ENCODE results near the gene KRTAP5-11.
"Not testable (repeated sequence)": the region's sequence is repeated elsewhere in the genome, so short reads cannot be mapped to it uniquely, and the experiment has no call there.

The KRTAP5-11 gene

DNA sequence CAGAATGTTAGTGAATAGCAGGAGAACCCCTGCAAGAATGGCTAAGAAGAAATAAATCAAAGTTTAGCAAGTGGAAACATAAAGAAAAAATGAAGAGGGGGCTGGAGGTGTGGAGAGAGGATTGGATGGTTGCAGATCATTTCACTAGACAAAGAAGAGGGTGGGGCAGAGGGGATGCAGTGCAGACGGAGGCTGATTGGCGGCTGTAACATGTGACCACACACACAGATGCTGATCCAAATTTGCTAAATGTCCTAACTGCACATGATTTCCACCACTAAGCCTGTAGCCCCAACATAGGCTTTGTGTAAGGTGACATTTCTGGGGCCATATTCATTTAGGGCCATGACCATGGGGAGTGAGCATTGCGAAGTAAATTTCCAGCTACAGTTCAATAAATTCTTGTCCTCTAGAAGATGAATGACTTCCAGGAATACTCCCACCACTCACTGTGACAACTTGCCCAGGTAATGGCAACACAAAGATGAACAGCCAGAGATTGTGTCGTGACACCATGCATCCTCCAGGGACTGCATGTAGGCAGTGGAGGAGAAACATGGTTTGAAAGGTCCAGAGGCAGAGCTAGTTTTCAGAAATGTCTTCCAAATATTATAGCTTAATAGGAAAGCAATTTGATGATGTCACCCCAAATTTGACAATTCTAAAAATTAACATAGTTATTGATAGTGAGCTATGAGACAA is 6.8 kb downstream of the KRTAP5-11 start:
- POLR2A ChIA-PET = no interaction called here
- DNase-seq (ENCODE audit: extremely low spot score) = no peak
- no peak for TF ChIP-seq CTBP1 (IDR thresholded peaks at IDR 0.05; ENCODE audit: borderline replicate concordance)
- no peak for TF ChIP-seq SP1 (IDR thresholded peaks at IDR 0.05)
- no peak for TF ChIP-seq ZNF384 (IDR thresholded peaks at IDR 0.05)
- no peak for TF ChIP-seq ARNT (IDR thresholded peaks at IDR 0.05)
- no peak for TF ChIP-seq FOXM1 (IDR thresholded peaks at IDR 0.05; ENCODE audit: borderline replicate concordance)
- no peak for TF ChIP-seq LEF1 (IDR thresholded peaks at IDR 0.05; ENCODE audit: borderline replicate concordance)
- TF ChIP-seq FOXA1 (IDR thresholded peaks at IDR 0.05) = no peak
- no peak for TF ChIP-seq L3MBTL2 (conservative IDR thresholded peaks at IDR 0.05)
- no peak for TF ChIP-seq FOXK2 (IDR thresholded peaks at IDR 0.05)
- no peak for TF ChIP-seq SUZ12 (IDR thresholded peaks at IDR 0.05)
- no peak for TF ChIP-seq TARDBP (IDR thresholded peaks at IDR 0.05)
- no peak for TF ChIP-seq NFRKB (IDR thresholded peaks at IDR 0.05)
- TF ChIP-seq BHLHE40 (IDR thresholded peaks at IDR 0.05; ENCODE audit: borderline replicate concordance) = no peak
- no peak for TF ChIP-seq ELF4 (IDR thresholded peaks at IDR 0.05)
- no peak for TF ChIP-seq PKNOX1 (IDR thresholded peaks at IDR 0.05)
- no peak for TF ChIP-seq HDGF (IDR thresholded peaks at IDR 0.05; ENCODE audit: borderline replicate concordance)
- CTCF ChIA-PET = no interaction called here

DNA sequence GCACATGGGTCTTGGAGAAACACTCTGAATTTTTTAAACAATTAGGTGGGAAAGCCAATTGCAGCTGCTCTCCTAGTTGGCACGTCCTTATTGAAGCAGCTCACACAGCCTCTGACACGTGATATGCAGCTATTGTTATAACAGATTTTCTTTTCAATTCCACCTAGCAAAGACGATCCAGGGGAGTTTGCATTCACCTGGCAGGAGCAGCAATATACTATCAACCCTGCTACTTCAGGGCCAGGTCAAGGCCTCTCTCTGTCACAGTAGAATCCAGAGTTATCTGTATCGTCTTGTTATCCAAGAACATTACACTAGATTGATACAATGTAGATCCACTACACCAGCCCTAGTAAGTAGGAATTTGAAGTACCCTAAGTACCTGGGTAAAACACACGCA is 8.3 kb downstream of the KRTAP5-11 start:
- ChIA-PET POLR2A (no interaction called here), CTCF (no interaction called here)
- no peak for DNase-seq (ENCODE audit: extremely low spot score)
- TF ChIP-seq HDGF (IDR thresholded peaks at IDR 0.05; ENCODE audit: borderline replicate concordance) (no peak), FOXM1 (IDR thresholded peaks at IDR 0.05; ENCODE audit: borderline replicate concordance) (no peak), SP1 (IDR thresholded peaks at IDR 0.05) (no peak), FOXK2 (IDR thresholded peaks at IDR 0.05) (no peak), ZNF384 (IDR thresholded peaks at IDR 0.05) (no peak), PKNOX1 (IDR thresholded peaks at IDR 0.05) (no peak), ELF4 (IDR thresholded peaks at IDR 0.05) (no peak), FOXA1 (IDR thresholded peaks at IDR 0.05) (no peak), LEF1 (IDR thresholded peaks at IDR 0.05; ENCODE audit: borderline replicate concordance) (no peak), L3MBTL2 (conservative IDR thresholded peaks at IDR 0.05) (no peak), BHLHE40 (IDR thresholded peaks at IDR 0.05; ENCODE audit: borderline replicate concordance) (no peak), SUZ12 (IDR thresholded peaks at IDR 0.05) (no peak), CTBP1 (IDR thresholded peaks at IDR 0.05; ENCODE audit: borderline replicate concordance) (no peak), TARDBP (IDR thresholded peaks at IDR 0.05) (no peak), NFRKB (IDR thresholded peaks at IDR 0.05) (no peak), ARNT (IDR thresholded peaks at IDR 0.05) (no peak)

DNA sequence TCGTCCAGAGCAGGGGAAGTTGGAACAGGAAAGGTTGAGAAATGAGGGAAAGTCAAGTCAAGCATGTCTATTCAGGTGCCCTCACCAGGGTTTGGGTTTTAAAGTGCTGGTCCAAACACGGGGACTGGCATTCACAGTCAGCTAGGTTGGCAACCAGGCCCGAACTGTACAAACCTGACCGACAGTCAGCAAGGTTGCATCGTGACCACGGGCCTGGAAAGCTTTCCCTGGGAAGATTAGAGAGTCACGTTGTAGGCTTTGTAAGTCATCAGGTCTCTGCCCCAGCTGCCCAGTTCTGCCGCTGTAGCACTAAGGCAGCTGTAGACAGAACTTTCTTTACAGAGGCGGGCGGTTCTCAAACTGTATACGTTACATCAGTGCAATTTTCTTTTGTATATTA is 9.9 kb downstream of the KRTAP5-11 start:
- ChIA-PET POLR2A (no interaction called here), CTCF (interaction anchor here (0.7 to 1.1 kb wide), 2 partner anchors 9 to 12 kb away, joined by 3 read pairs; no protein-coding TSS in a partner anchor)
- no peak for TF ChIP-seq TARDBP (IDR thresholded peaks at IDR 0.05)
- TF ChIP-seq HDGF (IDR thresholded peaks at IDR 0.05; ENCODE audit: borderline replicate concordance) = no peak
- no peak for DNase-seq (ENCODE audit: extremely low spot score)

DNA sequence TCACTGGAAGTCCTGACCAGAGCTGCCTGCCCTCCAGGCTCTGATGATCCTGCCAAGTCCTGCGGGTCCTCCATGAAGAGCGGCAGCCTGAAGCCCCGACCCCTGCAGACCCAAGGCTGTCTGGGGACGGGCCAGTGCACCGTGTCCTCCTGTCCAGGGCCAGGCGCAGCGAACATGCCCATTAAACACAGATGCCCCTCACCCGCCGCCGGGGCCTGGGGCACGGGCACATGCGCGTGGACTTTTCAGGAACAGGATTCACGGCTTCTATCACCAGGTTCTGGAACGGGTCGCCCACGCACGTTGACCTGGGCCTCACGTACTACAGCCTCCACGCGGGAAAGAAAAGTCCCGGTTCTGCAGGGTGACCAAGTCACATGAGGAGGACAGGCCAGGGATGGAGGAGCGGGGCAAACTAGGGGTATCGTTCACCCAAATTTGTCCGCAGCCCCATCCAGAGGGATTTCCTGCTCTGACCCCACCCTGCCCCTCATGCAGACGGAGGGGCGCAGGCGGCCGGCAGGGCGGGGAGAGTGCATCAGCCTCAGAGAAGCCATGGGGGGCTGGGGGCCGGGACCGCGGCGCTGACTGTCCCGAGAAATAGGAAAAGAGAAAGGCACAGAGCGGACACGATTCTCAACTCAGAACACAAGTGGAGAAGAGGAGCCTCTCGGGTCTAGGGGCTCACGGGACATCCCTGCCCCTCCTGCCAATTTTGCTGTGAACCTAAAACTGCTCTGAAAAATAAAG is 11.4 kb downstream of the KRTAP5-11 start:
- DNase-seq (ENCODE audit: extremely low spot score); CTCF ChIA-PET; POLR2A ChIA-PET: not testable (repeated sequence)

- TF ChIP-seq CTBP1 (IDR thresholded peaks at IDR 0.05; ENCODE audit: borderline replicate concordance) (no peak), NFRKB (IDR thresholded peaks at IDR 0.05) (no peak), SP1 (IDR thresholded peaks at IDR 0.05) (no peak), SUZ12 (IDR thresholded peaks at IDR 0.05) (no peak), LEF1 (IDR thresholded peaks at IDR 0.05; ENCODE audit: borderline replicate concordance) (no peak), FOXK2 (IDR thresholded peaks at IDR 0.05) (no peak), ARNT (IDR thresholded peaks at IDR 0.05) (no peak), TARDBP (IDR thresholded peaks at IDR 0.05) (no peak), ELF4 (IDR thresholded peaks at IDR 0.05) (no peak), BHLHE40 (IDR thresholded peaks at IDR 0.05; ENCODE audit: borderline replicate concordance) (no peak), FOXA1 (IDR thresholded peaks at IDR 0.05) (no peak)
- ChIA-PET CTCF (interaction anchor here (2.0 kb wide), 1 partner anchor 11 kb away, joined by 4 read pairs; no protein-coding TSS in a partner anchor), POLR2A (no interaction called here)
- DNase-seq (ENCODE audit: extremely low spot score) = no peak
Measured at GRCh38 chr11:71568704-71569349, 13.8 kb downstream of the KRTAP5-11 start.

- POLR2A ChIA-PET; DNase-seq (ENCODE audit: extremely low spot score): not testable (repeated sequence)
- CTCF ChIA-PET = interaction anchor here (2.0 kb wide), 1 partner anchor 12 kb away, joined by 4 read pairs; no protein-coding TSS in a partner anchor
Measured at GRCh38 chr11:71567633-71568032, 15.0 kb downstream of the KRTAP5-11 start.

DNA sequence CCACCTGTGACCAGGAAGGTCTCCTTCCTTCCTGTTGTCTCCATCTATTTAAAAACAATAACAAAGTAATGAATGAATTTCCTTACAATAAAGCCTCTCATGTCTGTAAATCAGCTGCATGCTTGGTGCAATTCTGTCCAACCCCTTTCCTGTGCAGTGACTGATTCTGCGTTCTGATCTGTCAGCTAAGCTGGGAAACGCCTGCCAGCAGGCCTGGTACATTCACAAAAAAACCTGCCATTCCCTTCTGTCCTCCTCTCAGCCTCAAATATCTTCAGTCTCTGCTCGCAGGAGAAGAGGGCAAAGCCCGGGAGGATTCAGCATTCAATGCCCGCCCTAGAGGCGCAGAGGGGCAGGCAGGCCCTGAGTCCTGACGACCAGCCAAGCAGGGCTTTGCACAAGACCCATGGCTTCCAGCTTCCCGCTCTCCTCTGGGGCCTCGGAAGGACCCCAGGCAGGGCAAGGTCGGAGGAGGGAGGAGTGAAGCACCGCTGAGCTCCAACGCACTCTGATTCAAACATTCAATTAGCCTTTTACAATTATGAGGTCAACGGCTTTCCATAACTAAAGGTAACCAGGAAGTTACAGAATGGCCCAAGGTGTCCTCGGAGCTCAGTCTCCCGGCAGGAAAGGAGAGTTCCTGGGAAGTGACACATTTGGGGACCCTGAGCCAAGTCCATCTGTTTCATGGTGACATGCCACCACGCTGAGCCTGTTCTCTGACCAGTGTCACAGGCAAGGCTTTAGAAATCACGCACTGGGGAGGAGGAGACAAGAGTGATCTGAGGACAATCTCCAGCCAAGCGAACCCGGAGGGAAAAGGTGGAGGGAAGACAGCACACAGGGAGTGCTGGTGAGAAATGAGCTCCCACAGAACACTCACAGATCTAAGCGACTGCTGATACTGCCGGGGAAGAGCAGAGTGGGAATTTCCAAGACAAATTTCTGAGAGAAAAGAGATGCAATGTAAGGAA is 15.8 kb downstream of the KRTAP5-11 start:
- CTCF ChIA-PET = interaction anchor here (2.0 kb wide), 1 partner anchor 13 kb away, joined by 4 read pairs; no protein-coding TSS in a partner anchor
- POLR2A ChIA-PET; DNase-seq (ENCODE audit: extremely low spot score): not testable (repeated sequence)
